Measurements from ENCODE around the gene PTPN1.
"Not testable (repeated sequence)": the region's sequence is repeated elsewhere in the genome, so short reads cannot be mapped to it uniquely, and the experiment has no call there.

PTPN1 gene

GRCh38 chr20:50557549-50558134, 47.5 kb downstream of the PTPN1 start:
- DNase-seq (ENCODE audit: low read depth in 2 of 2), result no peak

GRCh38 chr20:50558483-50558925, 48.3 kb downstream of the PTPN1 start:
- no peak for DNase-seq (ENCODE audit: low read depth in 2 of 2)

GRCh38 chr20:50559149-50559548, 49.0 kb downstream of the PTPN1 start:
- DNase-seq (ENCODE audit: low read depth in 2 of 2), result no peak

- DNase-seq (ENCODE audit: low read depth in 2 of 2), result no peak
Observed at GRCh38 chr20:50559856-50560638, 49.9 kb downstream of the PTPN1 start.

GRCh38 chr20:50560867-50561266, 50.7 kb downstream of the PTPN1 start:
- DNase-seq (ENCODE audit: low read depth in 2 of 2), result no peak

GRCh38 chr20:50561379-50562078, 51.3 kb downstream of the PTPN1 start:
- peak; percentile 51 to 53 for DNase-seq (ENCODE audit: low read depth in 2 of 2)

GRCh38 chr20:50562262-50562701, 52.1 kb downstream of the PTPN1 start:
- DNase-seq (ENCODE audit: low read depth in 2 of 2), result no peak

DNA sequence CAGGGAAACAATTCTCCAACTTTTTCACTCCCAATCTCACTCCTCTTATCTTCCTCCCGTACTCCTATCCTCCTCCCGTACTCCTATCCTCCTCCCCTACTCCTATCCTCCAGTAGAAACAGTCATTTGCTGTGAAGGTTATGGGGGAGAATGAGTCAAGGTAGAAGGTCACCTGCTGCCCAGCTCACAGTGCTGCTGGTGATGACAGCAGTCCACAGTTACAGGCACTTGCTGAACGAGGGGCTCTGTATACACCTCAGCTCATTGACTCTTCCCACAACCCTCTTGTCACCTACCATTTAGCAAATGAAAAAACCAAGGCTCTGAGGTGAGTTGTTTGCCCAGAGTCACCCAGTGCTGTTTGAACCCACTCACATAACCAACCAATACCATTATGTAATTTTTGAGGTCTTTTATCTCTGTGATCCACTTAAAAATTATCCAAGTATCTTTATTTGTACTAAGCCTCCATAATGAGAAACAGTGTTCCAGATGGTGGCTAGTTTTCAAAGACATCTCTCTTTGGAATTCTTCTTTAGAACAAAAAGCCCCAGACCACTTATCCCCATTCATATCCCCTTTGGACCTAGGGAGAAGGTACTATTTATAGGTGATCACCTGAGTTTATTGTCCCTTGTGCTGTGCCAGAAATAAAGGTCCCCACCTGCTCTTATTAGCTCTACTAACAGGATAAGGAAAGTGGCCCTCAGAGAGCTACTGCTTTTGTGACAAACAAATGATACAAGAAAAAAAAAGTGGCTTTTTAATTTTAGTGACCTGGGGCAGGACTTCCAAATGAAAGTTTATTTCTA, 53.2 kb downstream of the PTPN1 start:
- no peak for DNase-seq (ENCODE audit: low read depth in 2 of 2)

GRCh38 chr20:50565383-50565782, 55.2 kb downstream of the PTPN1 start:
- DNase-seq (ENCODE audit: low read depth in 2 of 2), result no peak

- DNase-seq (ENCODE audit: low read depth in 2 of 2), result no peak
Observed at GRCh38 chr20:50565871-50566270, 55.7 kb downstream of the PTPN1 start.

DNA sequence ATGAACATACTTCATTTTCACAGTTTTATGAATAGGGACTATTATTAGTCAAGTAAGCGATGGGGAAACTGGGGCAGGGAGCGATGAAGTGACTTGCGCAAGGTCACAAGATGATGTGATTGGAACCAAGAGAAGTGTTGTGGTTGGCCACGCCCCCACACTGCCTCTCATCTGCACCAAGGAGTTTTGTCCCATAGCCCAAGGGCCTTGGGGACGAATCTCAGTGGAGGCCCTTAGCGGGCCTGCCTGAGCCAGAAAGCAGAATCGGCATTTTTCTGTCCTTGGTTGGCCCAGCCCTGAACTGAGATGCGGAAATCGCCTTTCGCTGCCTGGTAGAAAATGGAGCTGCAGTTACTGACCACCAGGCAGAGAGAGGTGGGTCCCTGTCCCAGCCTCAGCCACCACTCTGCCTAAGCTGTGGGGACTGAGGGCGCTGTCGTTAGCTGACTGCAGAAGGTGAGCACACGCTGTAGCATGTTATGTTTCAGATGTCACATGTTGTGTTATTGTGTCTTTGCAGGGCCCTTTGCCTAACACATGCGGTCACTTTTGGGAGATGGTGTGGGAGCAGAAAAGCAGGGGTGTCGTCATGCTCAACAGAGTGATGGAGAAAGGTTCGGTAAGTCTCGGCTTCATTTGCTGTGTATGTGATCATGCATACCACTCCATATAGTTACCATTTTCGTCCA, 57.8 kb downstream of the PTPN1 start:
- DNase-seq (ENCODE audit: low read depth in 2 of 2), result no peak

DNA sequence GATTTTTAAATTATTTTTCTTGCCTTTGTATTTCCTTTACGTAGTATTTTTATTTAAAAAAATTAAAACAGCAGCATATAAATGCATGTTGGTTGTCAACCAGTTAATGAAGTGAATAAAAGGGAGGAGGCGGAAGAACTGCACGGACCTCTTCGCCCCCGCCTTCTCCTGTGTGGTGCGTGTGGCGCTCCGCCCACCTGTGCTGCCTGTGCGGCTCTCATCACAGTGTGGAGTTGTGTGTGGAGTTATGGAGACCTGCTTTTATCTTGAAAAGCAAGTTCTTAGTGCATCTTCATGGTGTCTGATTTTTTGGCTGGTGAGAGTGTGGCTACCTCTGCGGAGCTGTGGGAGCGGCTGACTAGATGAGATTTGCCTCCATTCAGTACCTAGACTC, 58.4 kb downstream of the PTPN1 start:
- no peak for DNase-seq (ENCODE audit: low read depth in 2 of 2)

DNA sequence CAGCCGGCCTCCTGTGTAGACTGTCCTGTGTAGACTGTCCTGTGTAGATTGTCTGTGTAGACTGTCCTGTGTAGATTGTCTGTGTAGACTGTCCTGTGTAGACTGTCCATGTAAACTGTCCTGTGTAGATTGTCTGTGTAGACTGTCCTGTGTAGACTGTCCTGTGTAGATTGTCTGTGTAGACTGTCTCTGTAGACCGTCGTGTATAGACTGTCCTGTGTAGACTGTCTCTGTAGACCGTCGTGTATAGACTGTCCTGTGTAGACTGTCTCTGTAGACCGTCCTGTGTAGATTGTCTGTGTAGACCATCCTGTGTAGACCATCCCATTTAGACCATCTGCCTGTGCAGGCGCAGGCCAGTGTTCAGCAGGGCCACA, 59.3 kb downstream of the PTPN1 start:
- not testable (repeated sequence) for DNase-seq (ENCODE audit: low read depth in 2 of 2)

DNA sequence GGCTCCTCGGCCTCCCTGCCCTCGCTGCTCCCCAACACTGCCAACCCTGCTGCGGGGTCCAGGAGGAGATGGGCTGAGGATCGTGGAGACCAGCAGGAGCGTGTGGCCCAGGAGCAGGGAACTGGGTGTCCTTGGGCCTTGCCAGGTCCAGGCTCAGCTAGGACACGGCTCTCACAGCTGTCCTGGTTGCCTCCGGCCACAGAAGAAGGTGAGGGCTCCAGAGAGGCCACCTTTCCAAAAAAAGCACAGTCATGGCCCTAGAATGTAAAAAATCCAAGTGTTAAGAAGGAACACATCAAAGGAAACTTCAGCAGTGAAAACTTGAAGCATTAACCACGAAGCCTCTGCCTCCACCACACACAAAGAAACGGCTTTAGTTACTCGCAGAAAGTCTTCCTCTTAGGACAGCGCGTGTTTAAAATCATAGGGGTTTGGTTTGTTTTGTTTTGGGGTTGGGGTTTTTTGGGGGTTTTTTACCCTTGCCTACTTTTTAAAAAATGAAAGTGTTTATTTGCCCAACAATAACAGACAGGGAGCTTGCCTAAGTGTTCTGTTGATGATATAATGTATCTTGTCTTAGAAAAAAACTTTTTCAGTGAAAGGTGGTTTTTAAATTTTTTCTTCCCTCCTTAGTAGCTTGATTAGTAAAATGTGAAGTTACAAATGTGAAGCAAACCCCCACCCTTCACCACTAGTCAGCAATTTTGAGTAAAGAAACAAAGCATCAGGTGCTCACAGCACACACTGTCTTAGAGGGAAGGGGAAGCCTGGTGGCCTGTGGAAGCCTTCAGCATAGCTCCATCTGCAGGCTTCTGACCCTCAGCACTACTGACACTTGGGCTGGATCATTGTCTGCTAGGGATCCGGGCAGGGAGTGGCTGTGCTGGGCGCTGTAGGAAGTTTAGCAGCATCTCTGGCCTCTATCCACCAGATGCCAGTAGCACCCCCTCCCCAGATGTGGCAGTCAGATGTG, 60.0 kb downstream of the PTPN1 start:
- no peak for DNase-seq (ENCODE audit: low read depth in 2 of 2)

DNA sequence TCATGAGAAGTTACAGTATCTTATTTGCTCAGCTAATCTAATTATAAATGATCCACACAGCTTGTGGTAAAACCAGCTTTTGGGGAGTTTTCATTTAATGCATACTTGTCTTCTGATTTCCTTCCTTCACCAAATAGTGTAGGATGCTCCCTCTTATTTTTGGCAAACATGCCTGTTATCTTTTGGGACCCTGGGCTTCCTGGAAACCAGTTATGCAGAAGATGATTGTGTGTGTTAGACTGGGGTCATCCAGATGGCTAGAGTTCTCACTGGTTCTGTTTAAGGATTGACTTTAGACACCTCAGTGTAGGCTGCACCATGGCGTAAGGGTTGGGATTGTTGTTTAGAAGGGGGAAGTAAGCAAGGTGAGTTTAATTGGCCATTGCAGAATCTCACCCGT, 61.3 kb downstream of the PTPN1 start:
- no peak for DNase-seq (ENCODE audit: low read depth in 2 of 2)

DNA sequence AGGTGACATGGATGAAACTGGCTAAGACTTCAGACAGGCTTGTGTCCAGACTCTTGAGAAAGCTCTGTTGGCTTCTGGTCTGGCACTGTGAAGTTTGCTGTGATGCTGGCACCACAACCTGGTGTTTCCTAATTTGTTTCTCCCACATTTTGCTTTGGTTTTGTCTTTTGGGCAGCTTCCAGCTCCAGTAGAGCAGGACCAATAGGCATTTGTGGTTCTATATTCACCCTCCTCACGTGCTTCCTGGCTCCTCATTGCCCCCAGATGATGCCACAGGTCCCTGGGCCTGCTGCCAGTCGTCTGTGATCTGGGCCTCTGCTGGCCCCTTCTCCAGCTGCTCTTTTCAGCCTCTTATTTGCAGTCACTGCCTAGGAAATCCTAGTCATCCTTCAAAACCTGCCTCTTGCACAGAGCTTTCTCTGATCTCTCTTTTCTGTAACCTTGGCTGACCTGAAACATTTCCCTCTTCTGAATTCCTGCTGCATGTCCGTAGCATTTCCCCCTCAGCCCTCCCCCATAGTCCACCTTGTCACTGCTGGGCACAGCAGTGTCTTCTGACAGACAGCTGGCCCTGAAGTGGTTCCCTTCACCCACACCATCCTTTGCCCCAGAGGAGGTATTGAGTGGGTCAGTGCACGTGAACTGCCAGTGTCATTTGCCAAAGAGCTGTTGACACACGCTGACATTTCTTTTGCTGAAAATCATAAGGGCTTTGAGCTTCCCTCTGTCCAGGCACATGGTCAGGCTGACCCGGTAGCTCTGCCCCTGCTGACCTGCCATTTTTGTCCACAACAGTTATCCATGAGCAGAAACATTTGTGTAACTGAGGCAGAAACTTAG, 63.0 kb downstream of the PTPN1 start:
- DNase-seq (ENCODE audit: low read depth in 2 of 2), result no peak

GRCh38 chr20:50574108-50574507, 63.9 kb downstream of the PTPN1 start:
- DNase-seq (ENCODE audit: low read depth in 2 of 2), result no peak

DNA sequence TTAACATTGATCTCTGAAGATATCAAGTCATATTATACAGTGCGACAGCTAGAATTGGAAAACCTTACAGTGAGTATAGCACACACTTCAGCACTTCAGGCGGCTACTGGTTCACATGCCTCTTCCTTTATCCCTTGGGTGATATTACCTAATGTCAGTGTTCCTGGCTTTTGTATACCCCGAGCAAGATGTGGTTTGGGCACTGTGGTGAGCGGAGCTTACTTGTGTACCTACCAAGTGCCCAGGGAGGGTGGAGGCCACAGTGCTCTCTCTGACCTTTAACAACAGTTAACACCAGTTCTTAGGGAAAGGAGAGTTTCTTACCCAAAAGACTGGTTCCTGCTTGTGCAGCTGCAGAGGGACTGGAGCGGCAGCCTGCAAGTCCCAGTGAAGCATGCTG, 64.4 kb downstream of the PTPN1 start:
- no peak for DNase-seq (ENCODE audit: low read depth in 2 of 2)
